A549 (cell line): ENCODE measurements around the gene KCNQ1.

Experiments used
- BHLHE40 ChIP-seq: IDR thresholded peaks from 2 replicates; pipeline ENCODE4 v1.6.1; 2012; ENCODE audit warnings: low read depth, low read length, inconsistent platforms
- CBX2 ChIP-seq: fragments of 200-600 bp; sonication (generic); IDR thresholded peaks from 2 replicates; pipeline ENCODE4 v1.6.1; 2016; ENCODE audit warnings: low read depth, mild to moderate bottlenecking, borderline replicate concordance
- CTCF ChIP-seq: fragments of >200 bp; sonication (Bioruptor Twin); formaldehyde crosslinking; IDR thresholded peaks from 3 replicates; pipeline ENCODE4 v1.5.1; 2016
- EHMT2 ChIP-seq: fragments of 200-600 bp; sonication (generic); IDR thresholded peaks from 2 replicates; pipeline ENCODE4 v1.6.1; 2016; ENCODE audit warnings: antibody characterized with exemption, low read depth, mild to moderate bottlenecking, moderate library complexity
- EP300 ChIP-seq, 2 experiments: fragments of >200 bp; sonication (Bioruptor Twin); formaldehyde crosslinking; IDR thresholded peaks; 2 replicates in 1 of 2; 3 replicates in 1 of 2; pipeline ENCODE4 v1.6.1; 2016 to 2017
- HOXA7 ChIP-seq: fragments of 250-450 bp; sonication (Bioruptor Pico); IDR thresholded peaks from 2 replicates; pipeline ENCODE4 v1.5.0; 2020; ENCODE audit warnings: mild to moderate bottlenecking, moderate library complexity
- HOXB13 ChIP-seq: fragments of 250-450 bp; sonication (Bioruptor Pico); IDR thresholded peaks from 2 replicates; pipeline ENCODE4 v1.5.0; 2020; ENCODE audit warnings: low read depth, mild to moderate bottlenecking, moderate library complexity
- JUNB ChIP-seq: fragments of >200 bp; sonication (Bioruptor Twin); formaldehyde crosslinking; IDR thresholded peaks from 2 replicates; pipeline ENCODE4 v1.6.1; 2016
- MAX ChIP-seq: IDR thresholded peaks from 2 replicates; pipeline ENCODE4 v1.6.1; 2012
- MAZ ChIP-seq: fragments of 150-350 bp; IDR thresholded peaks from 2 replicates; pipeline ENCODE4 v1.6.1; 2014; ENCODE audit warnings: antibody characterized with exemption, low read depth, low read length, borderline replicate concordance
- NFE2L2 ChIP-seq: fragments of 150-350 bp; conservative IDR thresholded peaks from 2 replicates; pipeline ENCODE4 v1.6.1; 2014; ENCODE audit warnings: low read length
- PBX3 ChIP-seq: IDR thresholded peaks from 2 replicates; pipeline ENCODE4 v1.6.1; 2012
- POLR2A ChIP-seq: IDR thresholded peaks from 2 replicates; pipeline ENCODE4 v1.6.1; 2012; ENCODE audit warnings: mild to moderate bottlenecking, low read length
- USF2 ChIP-seq: fragments of 450-650 bp; IDR thresholded peaks from 2 replicates; pipeline ENCODE4 v1.6.1; 2014; ENCODE audit warnings: antibody characterized with exemption

- TF ChIP-seq MAX (no peak), EP300 (IDR thresholded peaks at IDR 0.05) (no peak), PBX3 (no peak), CTCF (no peak), EHMT2 (no peak), CBX2 (no peak), USF2 (no peak), MAZ (no peak), NFE2L2 (no peak), HOXB13 (CRISPR knock-in tag) (no peak), POLR2A (no peak), JUNB (no peak), BHLHE40 (no peak), HOXA7 (CRISPR knock-in tag) (no peak)
Observed at GRCh38 chr11:2462986-2463765, 18.4 kb downstream of the KCNQ1 start.
